BE2C (cell line): ENCODE data around the gene SH2B3.

Source experiments
- DNase-seq: peaks from one replicate; pipeline ENCODE4 v3.0.0-alpha.2; 2020
- H3K27me3 ChIP-seq: fragments of 250-450 bp; sonication (Bioruptor Pico); 2 replicates; pipeline ENCODE4 v1.5.1; 2020; ENCODE audit warnings: mild to moderate bottlenecking
- H3K36me3 ChIP-seq: fragments of 250-450 bp; sonication (Bioruptor Pico); 2 replicates; pipeline ENCODE4 v1.5.1; 2020; ENCODE audit warnings: mild to moderate bottlenecking
- H3K4me1 ChIP-seq: fragments of 250-450 bp; sonication (Bioruptor Pico); 2 replicates; pipeline ENCODE4 v1.5.1; 2020
- H3K4me3 ChIP-seq: 2 replicates; pipeline ENCODE4 v1.5.1; 2011; ENCODE audit warnings: low read depth, low read length
- H3K9me3 ChIP-seq: fragments of 250-450 bp; sonication (Bioruptor Pico); 2 replicates; pipeline ENCODE4 v1.5.1; 2020
- CTCF ChIP-seq: IDR thresholded peaks from 2 replicates; pipeline ENCODE4 v1.5.1; 2012; ENCODE audit warnings: mild to moderate bottlenecking, low read depth, low read length

The SH2B3 gene

GRCh38 chr12:111428081-111428727, 22.5 kb downstream of the SH2B3 start:
- no peak for TF ChIP-seq CTCF
- no peak for DNase-seq
- Histone ChIP-seq H3K4me1 (peaks cover 9% of the 10 kb centered on the region), H3K27me3 (no peaks in the 10 kb centered on the region), H3K36me3 (no peaks in the 10 kb centered on the region; the same call in none of the 2 replicates), H3K4me3 (no peak overlapping the region), H3K9me3 (no peaks in the 10 kb centered on the region)

GRCh38 chr12:111428728-111429175, 23.0 kb downstream of the SH2B3 start:
- DNase-seq, result no peak
- Histone ChIP-seq H3K36me3 (no peaks in the 10 kb centered on the region; the same call in none of the 2 replicates), H3K9me3 (no peaks in the 10 kb centered on the region), H3K4me3 (no peak overlapping the region), H3K4me1 (peaks cover 9% of the 10 kb centered on the region), H3K27me3 (no peaks in the 10 kb centered on the region)
- no peak for TF ChIP-seq CTCF

GRCh38 chr12:111429828-111430432, 24.2 kb downstream of the SH2B3 start:
- H3K36me3 ChIP-seq, result no peaks in the 10 kb centered on the region; the same call in 1 of the 2 replicates

GRCh38 chr12:111430433-111431353, 25.0 kb downstream of the SH2B3 start:
- no peak for TF ChIP-seq CTCF
- Histone ChIP-seq H3K4me3 (no peak overlapping the region), H3K36me3 (no peaks in the 10 kb centered on the region; the same call in 1 of the 2 replicates), H3K9me3 (no peaks in the 10 kb centered on the region), H3K4me1 (peaks cover 15% of the 10 kb centered on the region), H3K27me3 (no peaks in the 10 kb centered on the region)
- DNase-seq, result no peak

More at GRCh38 chr12:111429828-111430432, 24.2 kb downstream of the SH2B3 start:
- Histone ChIP-seq H3K27me3 (no peaks in the 10 kb centered on the region), H3K4me3 (no peak overlapping the region), H3K9me3 (no peaks in the 10 kb centered on the region), H3K4me1 (peaks cover 12% of the 10 kb centered on the region)
- no peak for DNase-seq
- no peak for TF ChIP-seq CTCF

GRCh38 chr12:111431772-111432171, 26.0 kb downstream of the SH2B3 start:
- H3K4me1 ChIP-seq, result peaks cover 15% of the 10 kb centered on the region
- no peaks in the 10 kb centered on the region; the same call in 1 of the 2 replicates for H3K36me3 ChIP-seq
- DNase-seq, result no peak
- no peaks in the 10 kb centered on the region for H3K27me3 ChIP-seq
- H3K4me3 ChIP-seq, result no peak overlapping the region
- H3K9me3 ChIP-seq, result no peaks in the 10 kb centered on the region
- TF ChIP-seq CTCF, result no peak
